Breast epithelium (tissue), 4 donors: ENCODE measurements around the gene OR5C1. TPM values are rescaled to one million over a fixed set of nuclear protein-coding genes. Genes with fewer than 3 reads are reported as not detected.

ENCODE experiments used
- DNase-seq, 2 donors: peaks; one replicate each; pipeline ENCODE4 v3.0.0-alpha.2; 2019; ENCODE audit warnings: low spot score in 2 of 2
- H3K27ac ChIP-seq, 2 donors: fragments of 200-600 bp; sonication (generic) in 1 of 2; one replicate each; pipeline ENCODE4 v1.5.1; 2016 to 2019; ENCODE audit warnings: mild to moderate bottlenecking in 1 of 2
- H3K27me3 ChIP-seq, 2 donors: fragments of 200-600 bp; sonication (generic) in 1 of 2; one replicate each; pipeline versions ENCODE4 v1.5.1 to v1.6.0; 2017 to 2019; ENCODE audit warnings: control low read depth in 1 of 2, mild to moderate bottlenecking in 1 of 2
- H3K36me3 ChIP-seq: fragments of 200-600 bp; one replicate; pipeline ENCODE4 v1.5.1; 2019
- H3K4me1 ChIP-seq, 2 donors: fragments of 200-600 bp; sonication (generic); one replicate each; pipeline ENCODE4 v1.5.1; 2016 to 2019; ENCODE audit warnings: control low read depth in 1 of 2
- H3K4me3 ChIP-seq, 3 donors: fragments of 200-600 bp; sonication (generic); 1 replicate in 2 of 3; 2 replicates in 1 of 3; pipeline ENCODE4 v1.5.1; 2016 to 2019; ENCODE audit warnings: mild to moderate bottlenecking in 3 of 3, moderate library complexity in 2 of 3
- H3K9me3 ChIP-seq, 2 donors: fragments of 200-600 bp; sonication (generic) in 1 of 2; one replicate each; pipeline ENCODE4 v1.5.1; 2016 to 2019; ENCODE audit warnings: control low read depth in 1 of 2
- CTCF ChIP-seq, 3 donors: fragments of 450-650 bp; IDR thresholded peaks; one replicate each; pipeline ENCODE4 v1.5.1; 2016 to 2017; ENCODE audit warnings: antibody characterized with exemption in 3 of 3, mild to moderate bottlenecking in 3 of 3, moderate library complexity in 3 of 3
- POLR2A ChIP-seq: fragments of 450-650 bp; IDR thresholded peaks from one replicate; pipeline ENCODE4 v1.6.1; 2016; ENCODE audit warnings: antibody characterized with exemption, mild to moderate bottlenecking, moderate library complexity
- POLR2AphosphoS5 ChIP-seq, 3 donors: sonication (generic); formaldehyde crosslinking; IDR thresholded peaks; one replicate each; pipeline ENCODE4 v1.6.1; 2017; ENCODE audit warnings: antibody characterized with exemption in 3 of 3
- intact Hi-C: fragments of 100-400 bp; cut with DNase I; formaldehyde crosslinking; loops from one replicate; pipeline ENCODE4 v1.15.1; 2023; ENCODE audit warnings: low total_unique reads
- total RNA-seq, 3 donors: library from RNA; depleted of rRNA; stranded (reverse); fragments of >200 nt; gene quantifications; one replicate each; pipeline ENCODE4 v1.1.0, GENCODE V29; 2016

The OR5C1 gene
- total RNA-seq, 3 donors from 2014 or later = not detected

GRCh38 chr9:122786338-122786737 is 2.4 kb upstream of the OR5C1 start:
- Histone ChIP-seq H3K4me3 (no peak overlapping the region), H3K27ac (no peak overlapping the region), H3K36me3 (no peaks in the 10 kb centered on the region), H3K9me3 (no peaks in the 10 kb centered on the region), H3K4me1 (no peaks in the 10 kb centered on the region), H3K27me3 (no peaks in the 10 kb centered on the region)
- TF ChIP-seq CTCF (IDR thresholded peaks at IDR 0.05) (no peak), POLR2A (no peak), POLR2AphosphoS5 (IDR thresholded peaks at IDR 0.05) (no peak)
- intact Hi-C loops = no loop called here
- DNase-seq = no peak

GRCh38 chr9:122789256-122790046 is 718 bp downstream of the OR5C1 start:
- Histone ChIP-seq H3K36me3 (no peaks in the 10 kb centered on the region), H3K4me3 (no peak overlapping the region), H3K4me1 (no peaks in the 10 kb centered on the region), H3K9me3 (no peaks in the 10 kb centered on the region), H3K27ac (no peak overlapping the region), H3K27me3 (no peaks in the 10 kb centered on the region)
- intact Hi-C loops = no loop called here
- no peak for DNase-seq
- TF ChIP-seq CTCF (IDR thresholded peaks at IDR 0.05) = no peak

DNA sequence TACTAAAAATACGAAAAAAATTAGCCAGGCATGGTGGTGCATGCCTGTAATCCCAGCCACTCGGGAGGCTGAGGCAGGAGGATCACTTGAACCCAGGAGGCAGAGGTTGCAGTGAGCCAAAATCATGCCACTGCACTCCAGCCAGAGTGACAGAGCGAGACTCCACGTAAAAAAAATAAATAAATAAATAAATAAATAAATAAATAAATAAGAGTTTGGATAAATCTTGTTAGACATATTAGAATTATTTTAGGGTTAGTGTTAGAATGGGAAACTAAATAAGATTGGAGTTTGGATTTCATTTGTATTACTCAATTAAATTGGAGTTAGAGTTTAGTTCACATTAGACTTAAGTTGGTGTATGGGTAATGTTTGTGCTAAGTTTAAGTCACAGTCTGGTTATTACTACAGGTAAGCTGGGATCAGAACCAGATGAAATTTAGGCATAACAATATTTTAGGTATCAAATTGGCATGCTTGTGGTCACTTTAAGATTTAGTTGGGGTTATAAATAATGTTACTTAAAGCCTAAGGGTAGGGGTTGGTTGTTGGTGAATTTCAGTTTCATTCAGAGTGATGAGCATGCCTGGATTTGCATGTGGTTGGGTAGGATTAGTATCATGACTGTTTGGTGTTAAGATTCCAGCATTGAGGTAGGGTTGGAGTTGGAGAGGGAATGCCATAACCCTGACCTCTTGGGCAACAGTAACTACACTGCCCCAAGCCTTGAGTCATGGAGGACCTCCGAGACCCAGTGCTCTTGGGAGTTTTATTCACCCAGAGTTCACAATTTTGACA is 3.3 kb downstream of the OR5C1 start:
- TF ChIP-seq POLR2A (no peak), CTCF (IDR thresholded peaks at IDR 0.05) (no peak), POLR2AphosphoS5 (IDR thresholded peaks at IDR 0.05) (no peak)
- DNase-seq = no peak
- intact Hi-C loops = no loop called here
- Histone ChIP-seq H3K4me1 (no peaks in the 10 kb centered on the region), H3K36me3 (no peaks in the 10 kb centered on the region), H3K27me3 (no peaks in the 10 kb centered on the region), H3K27ac (no peak overlapping the region), H3K9me3 (no peaks in the 10 kb centered on the region), H3K4me3 (no peak overlapping the region)

GRCh38 chr9:122797316-122798063 is 8.8 kb downstream of the OR5C1 start:
- TF ChIP-seq CTCF (IDR thresholded peaks at IDR 0.05) = no peak
- TF ChIP-seq POLR2A = no peak
- TF ChIP-seq POLR2AphosphoS5 (IDR thresholded peaks at IDR 0.05) = no peak
- no peak overlapping the region for H3K4me3 ChIP-seq

More at GRCh38 chr9:122797316-122798063, 8.8 kb downstream of the OR5C1 start:
- Histone ChIP-seq H3K27ac (no peak overlapping the region), H3K27me3 (no peaks in the 10 kb centered on the region), H3K9me3 (no peaks in the 10 kb centered on the region), H3K4me1 (no peaks in the 10 kb centered on the region), H3K36me3 (no peaks in the 10 kb centered on the region)
- intact Hi-C loops = no loop called here
- no peak for DNase-seq
